OCI-LY7 (cell line): ENCODE measurements around the gene GALNT6.

Source experiments
- CTCF ChIP-seq: fragments of 200-600 bp; sonication (generic); conservative IDR thresholded peaks from 2 replicates; pipeline ENCODE4 v1.5.1; 2014; ENCODE audit warnings: mild to moderate bottlenecking, antibody characterized with exemption, low read length, moderate library complexity, mixed read lengths
- EZH2phosphoT487 ChIP-seq: fragments of 200-600 bp; sonication (generic); IDR thresholded peaks from 2 replicates; pipeline ENCODE4 v1.6.1; 2018; ENCODE audit warnings: low read depth, borderline replicate concordance, mild to moderate bottlenecking, mixed run types, antibody characterized with exemption, low read length, moderate library complexity, mixed read lengths

GRCh38 chr12:51349026-51349425, 42.2 kb downstream of the GALNT6 start:
- TF ChIP-seq CTCF (no peak), EZH2phosphoT487 (no peak)
